Nephron (organoid): Measurements from ENCODE around the gene CHMP1A.
"Not testable (repeated sequence)": the region's sequence is repeated elsewhere in the genome, so short reads cannot be mapped to it uniquely, and the experiment has no call there.

Experiments
- H3K27ac Mint-ChIP-seq, 3 experiments: 2 replicates each; pipeline ENCODE4 v1.8.0; 2020; ENCODE audit warnings: mixed read lengths in 3 of 3, mild to moderate bottlenecking in 2 of 3, moderate library complexity in 1 of 3
- H3K27me3 Mint-ChIP-seq: 2 replicates; pipeline ENCODE4 v1.8.0; 2021; ENCODE audit warnings: low read depth, mild to moderate bottlenecking, moderate library complexity, mixed read lengths
- H3K36me3 Mint-ChIP-seq: 2 replicates; pipeline ENCODE4 v1.8.0; 2020; ENCODE audit warnings: low read depth, mixed read lengths
- H3K4me1 Mint-ChIP-seq: 2 replicates; pipeline ENCODE4 v1.8.0; 2020; ENCODE audit warnings: mixed read lengths
- H3K4me3 Mint-ChIP-seq, 3 experiments: 2 replicates each; pipeline ENCODE4 v1.8.0; 2020; ENCODE audit warnings: mild to moderate bottlenecking in 3 of 3, mixed read lengths in 3 of 3, moderate library complexity in 2 of 3
- H3K9me3 Mint-ChIP-seq: 2 replicates; pipeline ENCODE4 v1.8.0; 2020; ENCODE audit warnings: mixed read lengths
- CTCF ChIP-seq, 3 experiments: fragments of 200-600 bp; sonication (generic); IDR thresholded peaks; one replicate each; pipeline ENCODE4 v1.5.0; 2021; ENCODE audit warnings: antibody characterized with exemption in 3 of 3; ENCODE audit not compliant: unreplicated experiment in 3 of 3

Gene CHMP1A

GRCh38 chr16:89642574-89642973 lies 14.9 kb downstream of the CHMP1A start:
- no peaks in the 10 kb centered on the region for H3K27me3 Mint-ChIP-seq
- H3K4me3 Mint-ChIP-seq: no peak overlapping the region
- H3K9me3 Mint-ChIP-seq: no peaks in the 10 kb centered on the region
- peaks cover 5% of the 10 kb centered on the region for H3K4me1 Mint-ChIP-seq
- H3K27ac Mint-ChIP-seq: no peak overlapping the region
- TF ChIP-seq CTCF (IDR thresholded peaks at IDR 0.05; ENCODE audit: unreplicated experiment in 3 of 3): no peak
- H3K36me3 Mint-ChIP-seq: peaks cover 15% of the 10 kb centered on the region

DNA sequence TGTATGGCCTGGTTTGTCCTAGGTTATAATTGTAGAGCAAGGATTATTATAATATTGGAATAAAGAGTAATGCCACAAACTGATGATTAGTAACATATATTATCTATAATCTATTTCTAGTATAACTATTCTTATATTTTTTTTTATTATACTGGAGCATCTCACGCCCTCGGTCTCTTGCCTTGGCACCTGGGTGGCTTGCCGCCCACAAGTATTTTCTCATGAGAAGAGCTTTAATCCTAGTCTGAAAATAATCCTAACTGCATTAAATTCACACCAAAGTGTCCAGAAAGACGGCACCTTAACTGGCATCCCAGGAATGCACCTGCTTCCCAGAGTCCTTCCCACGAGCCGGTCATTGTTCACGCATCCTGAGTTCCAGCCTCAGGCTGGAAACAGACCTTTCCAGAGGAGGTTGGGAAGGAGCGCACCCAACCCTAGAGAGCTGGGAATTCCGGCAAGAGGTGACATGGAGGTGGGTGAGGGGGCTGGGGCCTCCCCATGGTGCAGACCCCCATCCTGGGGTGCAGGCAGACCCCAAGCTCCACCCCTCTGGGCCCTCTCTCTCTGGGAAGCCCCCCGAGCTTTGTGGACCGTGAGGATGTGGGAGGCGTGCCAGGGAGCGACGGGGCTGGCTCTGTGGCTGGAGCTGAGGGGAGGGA lies 15.9 kb downstream of the CHMP1A start:
- no peak overlapping the region for H3K4me3 Mint-ChIP-seq
- no peak for TF ChIP-seq CTCF (IDR thresholded peaks at IDR 0.05; ENCODE audit: unreplicated experiment in 3 of 3)
- H3K36me3 Mint-ChIP-seq: peaks cover 15% of the 10 kb centered on the region
- H3K9me3 Mint-ChIP-seq: no peaks in the 10 kb centered on the region
- H3K27me3 Mint-ChIP-seq: no peaks in the 10 kb centered on the region
- peaks cover 5% of the 10 kb centered on the region for H3K4me1 Mint-ChIP-seq
- H3K27ac Mint-ChIP-seq: peak overlapping the region in 1 of 3 experiments; percentile 47

DNA sequence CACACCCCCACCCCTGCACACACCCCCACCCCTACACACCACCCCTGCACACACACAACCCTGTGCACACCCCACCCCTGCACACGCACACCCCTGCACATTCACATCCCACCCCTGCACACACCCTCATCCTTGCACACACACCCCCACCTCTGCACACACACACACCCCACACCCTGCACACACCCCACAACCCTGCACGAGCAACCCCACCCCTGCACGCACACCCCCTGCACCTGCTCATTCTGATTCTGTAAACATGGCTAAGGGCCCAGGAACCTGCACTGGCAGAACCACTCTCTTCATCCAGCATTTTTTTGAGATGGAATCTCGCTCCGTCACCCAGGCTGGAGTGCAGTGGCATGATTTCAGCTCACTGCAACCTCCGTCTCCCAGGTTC lies 18.1 kb downstream of the CHMP1A start:
- H3K27ac Mint-ChIP-seq: no peak overlapping the region
- H3K4me1 Mint-ChIP-seq: peaks cover 5% of the 10 kb centered on the region
- H3K27me3 Mint-ChIP-seq: peaks cover 10% of the 10 kb centered on the region
- no peak overlapping the region for H3K4me3 Mint-ChIP-seq
- TF ChIP-seq CTCF (IDR thresholded peaks at IDR 0.05; ENCODE audit: unreplicated experiment in 3 of 3): no peak
- H3K9me3 Mint-ChIP-seq: no peaks in the 10 kb centered on the region
- peaks cover 3% of the 10 kb centered on the region for H3K36me3 Mint-ChIP-seq

DNA sequence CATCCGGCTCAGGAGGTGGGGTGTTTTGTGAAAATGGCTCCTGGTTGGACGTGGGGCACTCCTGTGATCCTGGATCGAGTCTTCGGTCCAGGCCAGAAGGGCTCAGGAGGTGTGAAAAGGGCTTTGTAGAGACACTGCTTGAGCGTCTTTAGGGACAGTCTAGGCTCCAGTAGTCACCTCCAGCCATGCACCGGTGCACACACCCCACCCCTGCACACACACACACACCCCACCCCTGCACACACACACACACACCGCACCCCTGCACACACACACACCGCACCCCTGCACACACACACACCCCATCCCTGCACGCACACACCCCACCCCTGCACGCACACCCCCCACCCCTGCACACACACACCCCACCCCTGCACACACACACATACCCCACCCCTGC lies 19.1 kb downstream of the CHMP1A start:
- H3K4me1 Mint-ChIP-seq: peaks cover 5% of the 10 kb centered on the region
- H3K36me3 Mint-ChIP-seq: no peaks in the 10 kb centered on the region
- H3K27ac Mint-ChIP-seq: no peak overlapping the region
- no peaks in the 10 kb centered on the region for H3K9me3 Mint-ChIP-seq
- TF ChIP-seq CTCF (IDR thresholded peaks at IDR 0.05; ENCODE audit: unreplicated experiment in 3 of 3): no peak
- peaks cover 20% of the 10 kb centered on the region for H3K27me3 Mint-ChIP-seq
- no peak overlapping the region for H3K4me3 Mint-ChIP-seq

DNA sequence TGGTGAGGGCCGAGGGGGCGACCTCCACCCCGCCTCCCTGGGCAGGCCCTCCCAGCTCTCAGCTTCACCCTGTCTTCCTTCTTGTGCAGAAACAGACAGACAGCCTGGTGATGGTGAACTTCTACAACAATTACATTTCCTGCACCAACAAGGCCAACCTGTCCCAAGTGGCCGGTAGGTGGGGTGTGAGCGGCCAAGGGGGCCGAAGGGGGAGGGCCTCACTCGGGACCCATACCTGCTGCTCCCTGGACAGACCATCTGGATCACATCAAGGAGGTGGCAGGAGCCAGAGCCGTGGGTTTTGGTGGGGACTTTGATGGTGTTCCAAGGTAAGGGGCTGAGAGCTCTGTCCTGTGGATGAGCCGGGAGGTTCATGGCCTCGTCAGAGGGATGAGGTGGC lies 20.1 kb downstream of the CHMP1A start:
- Mint-ChIP-seq H3K4me3 (no peak overlapping the region), H3K4me1 (peaks cover 5% of the 10 kb centered on the region), H3K9me3 (no peaks in the 10 kb centered on the region), H3K36me3 (no peaks in the 10 kb centered on the region), H3K27ac (no peak overlapping the region), H3K27me3 (peaks cover 21% of the 10 kb centered on the region)
- TF ChIP-seq CTCF (IDR thresholded peaks at IDR 0.05; ENCODE audit: unreplicated experiment in 3 of 3): no peak

- Mint-ChIP-seq H3K9me3 (no peaks in the 10 kb centered on the region), H3K27ac (no peak overlapping the region), H3K27me3 (peaks cover 22% of the 10 kb centered on the region), H3K4me3 (no peak overlapping the region), H3K36me3 (no peaks in the 10 kb centered on the region), H3K4me1 (peaks cover 5% of the 10 kb centered on the region)
- no peak for TF ChIP-seq CTCF (IDR thresholded peaks at IDR 0.05; ENCODE audit: unreplicated experiment in 3 of 3)
Measured at GRCh38 chr16:89636663-89637062, 20.8 kb downstream of the CHMP1A start.

- H3K27ac Mint-ChIP-seq, H3K36me3 Mint-ChIP-seq: not testable (repeated sequence)
Measured at GRCh38 chr16:89634463-89635385, 22.8 kb downstream of the CHMP1A start.

More at GRCh38 chr16:89634463-89635385, 22.8 kb downstream of the CHMP1A start:
- H3K27me3 Mint-ChIP-seq: peaks cover 27% of the 10 kb centered on the region
- H3K4me1 Mint-ChIP-seq, H3K4me3 Mint-ChIP-seq, H3K9me3 Mint-ChIP-seq: not testable (repeated sequence)
